ENCODE measurements around the gene ZNF831. TPM values are rescaled to one million over a fixed set of nuclear protein-coding genes. Genes with fewer than 3 reads are reported as not detected.

ZNF831 gene
- total and polyA plus RNA-seq, 10 of the 15 experiments (the other 5 are each of a cell fraction or from before 2014, with no cell fraction given) = 0.01 to 0.97 (median 0.23) TPM

GRCh38 chr20:59125836-59126235, 37.8 kb upstream of the ZNF831 start (continued):
- no peak for TF ChIP-seq ZNF274 (IDR thresholded peaks at IDR 0.05; ENCODE audit: insufficient read depth, insufficient read length)
- no peak for TF ChIP-seq GABPA (IDR thresholded peaks at IDR 0.05; ENCODE audit: low read depth)
- no peak for TF ChIP-seq SIX5 (IDR thresholded peaks at IDR 0.05; ENCODE audit: low read depth, low read length, severe bottlenecking)

GRCh38 chr20:59127839-59128238, 35.8 kb upstream of the ZNF831 start:
- Histone ChIP-seq H3K4me1 (ENCODE audit: control insufficient read depth, insufficient read depth, low read length) (no peaks in the 10 kb centered on the region), H3K9ac (ENCODE audit: control insufficient read depth, insufficient read depth, low read length) (no peak overlapping the region), H3K4me2 (ENCODE audit: control insufficient read depth, insufficient read depth) (no peak overlapping the region), H4K20me1 (ENCODE audit: control insufficient read depth, insufficient read depth) (no peaks in the 10 kb centered on the region), H3K27me3 (replicated peaks in 1 of 2; ENCODE audit: control insufficient read depth in 2 of 2, insufficient read depth in 2 of 2, low read length in 1 of 2) (peaks cover 0 to 2% of the 10 kb centered on the region in 2 experiments; a peak in 3 of 4 replicates), H3K4me3 (no peak overlapping the region), H3K27ac (ENCODE audit: control insufficient read depth, insufficient read depth) (no peak overlapping the region), H3K9me3 (replicated peaks; ENCODE audit: control insufficient read depth, insufficient read depth, low read length) (no peaks in the 10 kb centered on the region), H3K36me3 (ENCODE audit: control insufficient read depth in 2 of 2, insufficient read depth in 2 of 2, low read length in 1 of 2) (no peaks in the 10 kb centered on the region), H3K79me2 (ENCODE audit: control insufficient read depth, insufficient read depth, low read length) (no peaks in the 10 kb centered on the region), H2AFZ (ENCODE audit: control insufficient read depth, low read depth, low read length) (no peak overlapping the region)
- ChIA-PET POLR2A (no interaction called here), RAD21 (ENCODE audit: unreplicated experiment) (no interaction called here), CTCF (no interaction called here), SMC1A (ENCODE audit: uncharacterized antibody, unreplicated experiment) (no interaction called here)
- FAIRE-seq (no peak), DNase-seq (ENCODE audit: low read depth, low spot score) (no peak), ATAC-seq (no peak)
- intact Hi-C loops (cut with micrococcal nuclease; ENCODE audit: unreplicated experiment) = no loop called here
- in situ Hi-C loops (cut with MboI) = no loop called here
- BruUV-seq (replicated peaks) = no TSS peak
- WGBS (ENCODE audit: insufficient coverage, insufficient replicate concordance, low lambda C conversion rate, missing lambda C conversion rate) = 51% methylated on average over 6 of the region's 6 CpGs
- TF ChIP-seq SUPT20H (IDR thresholded peaks at IDR 0.05; ENCODE audit: borderline replicate concordance, control insufficient read depth, low read depth, low read length) = no peak
- TF ChIP-seq IKZF2 (IDR thresholded peaks at IDR 0.05) = no peak
- TF ChIP-seq GABPA (IDR thresholded peaks at IDR 0.05; ENCODE audit: low read depth) = no peak
- TF ChIP-seq ZZZ3 (IDR thresholded peaks at IDR 0.05; ENCODE audit: control insufficient read depth, insufficient read length, low read depth) = no peak
- no peak for TF ChIP-seq ZBTB4 (CRISPR knock-in tag; IDR thresholded peaks at IDR 0.05)
- no peak for TF ChIP-seq BRCA1 (IDR thresholded peaks at IDR 0.05; ENCODE audit: low read depth, low read length)
- TF ChIP-seq NFXL1 (IDR thresholded peaks at IDR 0.05; ENCODE audit: borderline replicate concordance) = no peak
- TF ChIP-seq STAT3 (IDR thresholded peaks at IDR 0.05; ENCODE audit: low read depth, low read length) = no peak
- TF ChIP-seq SMC3 (IDR thresholded peaks at IDR 0.05; ENCODE audit: borderline replicate concordance, low read length) = no peak
- no peak for TF ChIP-seq LARP7 (IDR thresholded peaks at IDR 0.05)
- no peak for TF ChIP-seq NBN (IDR thresholded peaks at IDR 0.05)
- TF ChIP-seq RBBP5 (conservative IDR thresholded peaks at IDR 0.05) = no peak
- no peak for TF ChIP-seq MTA3 (IDR thresholded peaks at IDR 0.05; ENCODE audit: borderline replicate concordance, low read length)
- no peak for TF ChIP-seq SMAD5 (IDR thresholded peaks at IDR 0.05; ENCODE audit: low read depth)
- TF ChIP-seq CREM (IDR thresholded peaks at IDR 0.05; ENCODE audit: low read depth) = no peak
- no peak for TF ChIP-seq RCOR1 (conservative IDR thresholded peaks at IDR 0.05; ENCODE audit: low read depth, low read length)
- no peak for TF ChIP-seq E4F1 (IDR thresholded peaks at IDR 0.05; ENCODE audit: borderline replicate concordance, partially characterized antibody)
- TF ChIP-seq HDAC6 (IDR thresholded peaks at IDR 0.05; ENCODE audit: unreplicated experiment) = no peak
- no peak for TF ChIP-seq SRF (IDR thresholded peaks at IDR 0.05; ENCODE audit: low read depth in 2 of 2, low read length in 2 of 2)

Data from GM12878 (cell line).